HuH-7 (cell line): ENCODE data around the gene ZDHHC19.
"Not testable (repeated sequence)": the region's sequence is repeated elsewhere in the genome, so short reads cannot be mapped to it uniquely, and the experiment has no call there.

Experiments
- DNase-seq: peaks from one replicate; pipeline ENCODE4 v3.0.0; 2011; ENCODE audit warnings: low spot score

The ZDHHC19 gene

DNA sequence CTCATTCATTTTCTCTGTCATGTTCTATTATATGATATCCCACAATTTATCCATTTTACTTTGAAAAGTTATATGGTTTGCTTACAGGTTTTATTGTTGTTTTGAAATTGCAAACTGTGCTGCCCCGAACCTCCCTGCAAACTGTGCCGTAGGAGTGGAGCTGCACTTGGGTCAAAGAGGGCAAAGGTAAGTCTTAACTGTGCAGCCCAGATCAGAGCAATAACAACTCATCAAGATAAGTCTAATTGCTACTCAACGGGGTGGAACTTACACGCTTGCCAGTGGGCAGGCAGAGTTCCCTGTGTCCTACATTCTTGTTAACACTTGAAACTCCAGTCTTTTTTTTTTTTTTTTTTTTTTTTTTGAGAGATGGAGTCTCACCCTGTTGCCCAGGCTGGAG lies 33.2 kb downstream of the ZDHHC19 start:
- DNase-seq, result peak; percentile 66

DNA sequence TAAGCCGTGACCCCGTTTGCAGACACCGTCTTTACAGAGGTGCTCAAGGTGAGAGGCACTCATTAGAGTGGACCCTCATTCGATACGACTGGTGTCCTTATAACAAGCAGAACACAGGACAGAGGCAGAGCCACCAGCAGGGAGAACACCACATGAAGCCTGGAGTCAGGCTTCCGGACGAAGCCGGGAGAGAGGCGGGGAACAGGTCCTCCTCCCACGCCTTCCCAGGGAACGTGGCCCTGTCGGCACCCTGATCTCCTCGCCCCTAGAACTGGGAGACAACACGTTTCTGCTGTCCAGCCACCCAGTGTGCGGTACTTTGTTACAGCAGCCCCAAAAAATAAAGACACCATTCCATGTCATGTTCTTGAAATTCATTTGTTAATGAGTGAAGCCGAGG lies 33.6 kb downstream of the ZDHHC19 start:
- no peak for DNase-seq

DNA sequence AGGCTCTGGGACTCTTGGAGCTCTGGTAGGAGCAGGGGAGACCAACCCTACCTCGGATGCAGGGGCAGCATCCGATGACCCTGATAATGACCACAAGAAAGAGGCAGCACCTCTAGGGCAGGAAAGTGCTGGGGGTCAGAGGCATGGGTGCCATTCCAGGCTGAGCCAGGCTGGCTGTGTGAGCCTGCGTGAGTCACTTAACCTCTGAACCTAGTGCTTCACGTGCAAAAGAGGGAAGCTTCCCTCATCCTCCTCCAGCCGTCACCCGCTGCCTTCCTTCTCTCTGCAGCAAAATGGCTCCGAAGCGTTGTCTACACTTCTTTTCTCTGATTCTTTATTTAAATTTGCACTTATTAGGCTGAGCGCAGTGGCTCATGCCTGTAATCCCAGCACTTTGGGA lies 35.5 kb downstream of the ZDHHC19 start:
- no peak for DNase-seq

DNA sequence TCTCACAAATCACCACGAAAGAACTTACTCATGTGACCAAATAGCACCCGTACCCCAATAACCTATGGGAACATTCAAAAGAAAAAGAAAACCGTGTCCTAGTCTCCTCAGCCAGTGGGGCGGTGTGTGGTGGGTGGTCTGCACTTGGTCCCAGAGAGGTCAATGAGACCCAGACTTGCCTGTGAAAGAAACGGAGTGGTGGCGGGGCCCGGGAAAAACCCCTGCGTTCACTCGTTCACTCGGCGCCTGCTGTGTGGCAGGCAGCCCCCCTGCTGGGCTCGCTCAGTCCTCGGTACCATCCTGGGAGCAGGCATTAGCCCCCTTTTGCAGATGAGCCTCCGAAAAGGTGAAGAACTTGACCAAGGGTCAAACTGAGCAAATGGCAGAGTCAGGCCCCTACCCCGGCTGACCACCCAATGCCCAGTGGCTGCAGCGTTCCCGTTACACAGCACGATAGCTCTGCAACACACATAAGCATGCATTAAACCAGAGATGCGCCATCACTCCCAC lies 36.0 kb downstream of the ZDHHC19 start:
- no peak for DNase-seq

DNA sequence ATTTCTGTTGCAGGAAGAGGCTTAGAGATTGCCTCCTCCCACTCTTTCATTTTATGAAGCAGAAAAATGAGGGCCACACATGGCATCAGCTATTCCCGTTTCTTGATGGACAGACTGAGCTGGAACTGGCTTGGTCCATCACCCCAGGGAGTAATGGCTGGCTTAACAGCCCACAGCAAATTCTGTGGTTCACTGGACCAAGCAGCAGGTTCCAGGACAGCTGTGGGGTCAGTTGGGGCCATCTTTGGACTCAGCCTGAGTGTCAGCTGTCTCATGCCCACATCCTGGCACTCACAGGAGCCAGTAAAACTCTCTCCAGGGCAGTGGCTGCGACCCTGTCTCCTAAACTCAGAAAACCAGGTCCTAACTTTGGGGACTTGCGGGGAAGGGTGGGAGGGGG lies 36.5 kb downstream of the ZDHHC19 start:
- no peak for DNase-seq

DNA sequence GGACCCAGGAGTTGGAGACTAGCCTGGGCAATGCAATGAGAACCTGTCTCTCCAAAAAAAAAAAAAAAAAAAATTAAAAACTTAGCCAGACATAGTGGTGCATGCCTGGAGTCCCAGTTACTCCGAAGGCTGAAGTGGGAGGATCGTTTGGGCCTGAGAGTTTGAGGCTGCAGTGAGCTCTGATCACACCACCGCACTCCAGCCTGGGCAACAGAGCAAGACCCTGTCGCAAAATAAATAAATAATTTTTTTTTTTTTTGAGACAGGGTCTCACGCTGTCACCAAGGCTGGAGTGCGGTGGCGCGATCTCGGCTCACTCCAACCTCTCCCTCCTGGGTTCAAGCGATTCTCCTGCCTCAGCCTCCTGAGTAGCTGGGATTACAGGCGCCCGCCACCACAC lies 40.9 kb downstream of the ZDHHC19 start:
- DNase-seq, result not testable (repeated sequence)

DNA sequence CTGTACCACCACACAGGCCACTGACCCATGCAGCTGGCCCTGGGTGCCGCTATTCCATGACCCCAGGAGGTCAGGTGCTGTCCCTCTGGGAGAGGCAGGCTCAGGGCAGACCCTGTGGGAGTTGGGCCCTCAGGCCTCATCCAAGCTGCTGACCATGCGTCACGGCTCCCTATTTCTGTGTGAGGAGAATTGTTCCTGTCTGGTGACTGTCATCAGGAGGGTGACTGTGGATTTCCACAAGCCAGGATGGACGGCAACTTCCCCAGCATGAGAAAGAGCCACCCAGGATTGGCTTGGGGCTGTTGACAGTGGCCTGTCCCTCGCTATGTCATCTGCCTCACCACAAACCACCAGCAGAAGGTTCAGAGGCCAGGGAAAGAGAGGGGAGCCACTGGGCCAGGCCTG lies 41.4 kb downstream of the ZDHHC19 start:
- DNase-seq, result no peak

DNA sequence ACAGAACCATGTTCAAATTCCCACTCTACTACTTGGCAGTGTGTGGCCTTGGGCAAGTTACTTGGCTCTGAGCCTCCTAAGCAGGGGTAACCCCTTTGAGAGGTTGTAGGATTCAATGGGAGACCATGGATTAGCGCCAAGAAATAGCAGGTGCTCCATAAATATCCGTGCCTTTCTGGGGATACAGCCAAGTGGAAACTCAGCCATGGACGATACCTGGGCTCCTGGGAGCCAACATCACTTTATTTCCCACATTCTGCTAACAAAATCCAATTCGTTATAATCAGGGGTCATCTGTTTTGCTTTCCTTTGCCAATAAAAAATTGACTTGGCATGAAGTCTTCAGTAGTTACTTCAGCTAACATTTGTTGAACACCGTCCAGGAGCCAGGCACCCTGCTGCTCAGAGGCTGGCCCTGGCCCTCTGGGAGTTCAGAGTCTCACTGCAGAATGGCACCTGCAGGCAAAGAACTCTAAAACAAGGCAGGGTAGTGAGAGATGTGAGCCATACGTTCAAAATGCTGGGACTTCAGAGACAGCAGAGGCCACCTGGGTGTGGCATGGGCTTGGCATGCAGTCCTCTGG lies 42.3 kb downstream of the ZDHHC19 start:
- DNase-seq, result no peak

DNA sequence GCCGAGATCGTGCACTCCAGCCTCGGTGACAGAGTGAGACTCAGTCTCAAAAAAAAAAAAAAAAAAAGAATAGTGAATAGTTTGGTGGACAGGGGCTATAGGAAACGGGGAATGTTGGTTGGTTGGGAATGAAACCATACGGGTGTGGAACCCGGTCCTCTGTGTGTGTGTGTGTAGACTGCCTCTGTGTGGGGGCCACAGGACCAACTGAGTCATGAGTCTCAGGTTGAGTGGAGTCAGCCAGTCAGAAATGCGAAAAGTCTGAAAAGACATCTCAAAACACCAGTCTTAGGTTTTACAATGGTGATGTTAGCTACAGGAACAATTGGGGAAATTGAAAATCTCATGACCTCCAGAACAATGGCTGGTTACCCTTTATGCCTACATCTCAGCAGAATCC lies 44.5 kb downstream of the ZDHHC19 start:
- DNase-seq, result no peak

DNA sequence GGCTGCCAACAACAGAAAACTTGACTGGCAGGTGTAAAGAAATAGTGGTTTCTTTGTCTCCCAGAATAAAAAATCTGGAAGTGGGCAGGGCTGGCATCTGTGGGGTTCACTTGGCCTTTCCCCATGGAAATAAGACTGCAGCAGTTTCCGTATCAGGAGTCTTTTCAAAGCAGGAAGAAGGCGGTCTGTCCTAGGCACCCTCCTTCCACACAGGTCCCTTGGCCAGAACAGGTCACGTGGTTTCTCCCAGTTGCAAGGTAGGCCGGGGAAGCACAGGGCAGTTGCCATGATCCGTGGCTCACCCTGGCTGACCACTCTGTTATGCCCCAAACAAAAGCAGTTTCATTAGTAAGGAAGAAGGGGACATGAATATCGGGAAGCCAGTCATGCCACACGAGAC lies 45.4 kb downstream of the ZDHHC19 start:
- no peak for DNase-seq

DNA sequence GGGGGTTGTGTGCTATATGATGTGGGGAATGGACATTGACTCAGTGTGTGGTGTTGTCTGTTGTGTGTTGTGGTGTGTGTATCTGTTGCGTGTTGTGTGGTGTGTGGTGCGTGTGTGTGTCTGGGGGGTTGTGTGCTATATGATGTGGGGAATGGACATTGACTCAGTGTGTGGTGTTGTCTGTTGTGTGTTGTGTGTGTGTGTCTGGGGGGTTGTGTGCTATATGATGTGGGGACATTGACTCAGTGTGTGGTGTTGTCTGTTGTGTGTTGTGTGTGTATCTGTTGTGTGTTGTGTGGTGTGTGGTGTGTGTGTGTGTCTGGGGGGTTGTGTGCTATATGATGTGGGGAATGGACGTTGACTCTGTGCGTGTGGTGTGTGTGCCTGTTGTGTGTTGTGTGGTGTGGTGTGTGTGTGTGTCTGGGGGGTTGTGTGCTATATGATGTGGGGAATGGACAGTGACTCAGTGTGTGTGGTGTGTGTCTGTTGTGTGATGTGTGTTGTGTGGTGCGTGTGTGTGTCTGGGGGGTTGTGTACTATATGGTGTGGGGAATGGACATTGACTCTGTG lies 46.1 kb downstream of the ZDHHC19 start:
- DNase-seq, result not testable (repeated sequence)

DNA sequence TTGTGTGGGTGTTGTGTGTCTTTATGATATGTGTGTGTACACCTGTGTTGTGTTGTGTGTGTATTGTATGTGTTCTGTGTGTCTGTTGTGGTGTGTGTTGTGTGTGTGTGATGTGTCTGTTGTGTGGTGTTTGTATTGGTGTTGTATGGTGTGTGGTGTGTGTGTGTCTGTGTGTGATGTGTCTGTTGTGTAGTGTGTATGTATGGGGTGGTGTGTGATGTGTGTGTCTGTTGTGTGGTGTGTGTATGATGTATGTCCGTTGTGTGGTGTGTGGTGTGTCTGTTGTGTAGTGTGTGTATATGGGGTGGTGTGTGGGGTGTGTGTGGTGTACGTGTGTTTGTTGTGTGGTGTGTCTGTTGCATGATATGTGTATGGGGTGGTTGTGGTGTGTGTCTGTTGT lies 46.6 kb downstream of the ZDHHC19 start:
- no peak for DNase-seq

DNA sequence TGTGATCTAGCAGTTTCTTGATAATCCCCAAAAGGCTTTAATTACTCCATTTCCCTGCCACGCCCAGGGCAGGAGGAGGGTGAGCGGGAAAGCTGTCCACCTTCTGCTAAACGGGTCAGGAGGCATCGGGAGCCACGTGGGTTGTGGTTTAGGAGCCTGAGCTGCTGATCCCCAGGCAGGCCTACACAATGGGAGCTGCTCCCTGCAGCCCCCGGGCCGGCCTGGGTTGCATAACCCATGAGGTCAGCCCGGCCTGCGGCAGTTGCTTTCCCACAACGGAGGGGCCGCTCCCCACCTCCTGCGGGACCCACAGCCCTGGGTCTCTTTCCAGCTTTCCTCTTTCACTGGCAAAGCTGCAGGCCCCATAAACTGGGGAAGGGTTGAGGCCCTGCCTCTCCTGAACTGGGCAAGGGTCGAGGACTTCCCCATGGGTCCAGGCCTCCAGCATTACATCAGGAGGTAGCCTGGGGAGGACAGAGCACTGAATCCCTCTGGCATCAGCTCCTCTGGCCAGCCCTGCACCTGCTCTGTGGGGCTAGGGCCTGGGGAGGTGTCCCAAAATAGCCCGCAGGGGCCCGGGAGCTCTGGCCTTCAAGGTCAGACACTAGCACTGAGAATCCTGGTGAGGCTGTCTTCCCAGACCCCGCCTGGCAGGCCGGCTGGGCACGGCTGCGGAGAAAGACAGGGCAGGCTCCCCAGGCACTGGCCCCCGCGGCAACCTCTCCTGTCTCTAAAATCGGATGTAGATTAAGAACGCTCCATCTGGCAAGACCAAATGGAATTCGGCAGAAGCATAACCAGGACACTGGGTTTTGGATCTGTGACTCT lies 47.3 kb downstream of the ZDHHC19 start:
- DNase-seq, result peak; percentile 80

DNA sequence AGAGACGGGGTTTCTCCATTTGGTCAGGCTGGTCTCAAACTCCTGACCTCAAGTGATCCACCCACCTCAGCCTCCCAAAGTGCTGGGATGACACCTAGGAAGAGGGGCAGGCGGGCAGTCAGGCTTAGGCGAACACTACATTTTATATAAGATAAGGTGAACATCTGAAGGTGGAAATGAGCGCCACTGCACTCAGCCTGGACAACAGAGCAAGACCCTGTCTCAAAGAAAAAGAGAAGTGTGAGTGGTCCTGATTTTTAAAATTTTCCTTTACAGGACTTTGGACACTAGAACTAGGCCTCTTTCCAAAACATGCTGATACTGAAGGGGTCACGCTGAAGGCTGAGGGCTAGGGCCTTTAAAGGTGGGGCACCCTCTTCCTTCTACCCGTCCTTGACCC lies 48.0 kb downstream of the ZDHHC19 start:
- DNase-seq, result no peak

DNA sequence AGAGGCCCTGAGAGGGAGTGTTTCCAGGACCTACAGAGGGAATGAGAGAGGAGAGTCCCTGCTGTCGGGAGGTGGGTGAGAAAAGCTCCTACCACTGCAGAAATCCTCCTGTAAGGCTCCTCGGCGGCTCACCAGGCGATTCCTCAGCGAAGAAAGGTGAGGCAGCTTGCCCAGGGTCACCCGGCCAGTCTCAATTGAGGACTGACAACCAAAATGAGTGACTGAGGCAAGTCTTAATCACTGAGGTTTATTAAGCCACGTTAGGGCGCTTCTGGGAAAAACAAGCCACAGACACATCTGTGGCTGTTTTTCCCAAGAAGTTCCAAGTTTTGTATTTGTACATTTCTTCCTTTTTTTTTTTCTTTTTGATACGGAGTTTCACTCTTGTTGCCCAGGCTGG lies 48.5 kb downstream of the ZDHHC19 start:
- no peak for DNase-seq

DNA sequence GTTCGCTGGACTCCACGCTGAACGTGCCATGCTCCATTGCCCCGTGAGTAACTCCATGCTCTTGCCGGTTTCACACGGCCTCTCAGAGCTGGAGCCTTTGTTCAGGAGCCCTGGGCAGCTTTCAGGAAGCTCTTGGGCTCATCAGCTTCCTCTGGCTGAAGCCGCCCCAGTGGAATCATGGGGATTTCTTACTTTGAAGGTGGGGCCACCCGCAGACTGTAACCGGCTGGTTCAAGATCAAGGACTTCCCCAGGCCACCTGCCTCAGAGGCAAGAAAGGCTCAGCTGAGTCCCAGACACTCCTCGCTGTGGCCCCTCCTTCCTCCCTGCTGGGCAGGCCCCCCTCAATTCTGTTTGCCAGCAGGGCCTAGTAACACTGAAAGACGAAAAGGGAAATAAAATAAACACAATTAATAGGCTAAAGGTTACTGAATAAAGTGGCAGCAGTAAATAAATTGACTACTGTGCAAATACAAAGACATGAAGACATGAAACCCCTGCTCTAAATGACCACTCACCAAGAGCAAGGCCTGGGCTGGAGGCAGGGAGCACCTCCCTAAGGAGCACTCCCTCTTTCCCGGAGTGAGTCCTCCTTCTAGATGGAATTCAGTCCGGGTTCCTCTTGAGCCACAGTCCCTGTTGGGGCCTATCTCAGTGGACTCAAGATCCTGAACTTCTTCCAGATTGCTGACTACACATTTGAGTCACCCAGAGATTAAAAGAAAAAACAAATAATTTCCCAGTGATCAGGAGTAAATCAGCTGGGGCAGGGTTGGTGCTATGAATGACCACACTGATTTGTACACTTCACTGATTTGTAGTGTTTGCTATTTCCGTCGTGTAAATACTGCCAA lies 51.0 kb downstream of the ZDHHC19 start:
- DNase-seq, result no peak

DNA sequence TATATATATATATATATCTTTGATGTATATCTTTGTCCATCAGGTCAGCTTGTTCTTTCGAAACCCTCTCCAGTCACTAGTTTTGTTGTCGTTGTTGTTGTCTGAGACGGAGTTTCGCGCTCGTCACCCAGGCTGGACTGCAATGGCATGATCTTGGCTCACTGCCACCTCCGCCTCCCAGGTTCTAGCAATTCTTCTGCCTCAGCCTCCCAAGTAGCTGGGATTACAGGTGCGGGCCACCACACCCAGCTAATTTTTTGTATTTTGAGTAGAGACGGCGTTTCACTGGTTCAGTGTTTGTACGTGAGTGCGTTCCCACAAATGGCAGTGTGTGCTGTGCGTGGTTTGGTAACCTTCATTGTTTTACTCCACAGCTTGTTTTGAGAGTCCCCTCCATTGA lies 51.7 kb downstream of the ZDHHC19 start:
- DNase-seq, result no peak

DNA sequence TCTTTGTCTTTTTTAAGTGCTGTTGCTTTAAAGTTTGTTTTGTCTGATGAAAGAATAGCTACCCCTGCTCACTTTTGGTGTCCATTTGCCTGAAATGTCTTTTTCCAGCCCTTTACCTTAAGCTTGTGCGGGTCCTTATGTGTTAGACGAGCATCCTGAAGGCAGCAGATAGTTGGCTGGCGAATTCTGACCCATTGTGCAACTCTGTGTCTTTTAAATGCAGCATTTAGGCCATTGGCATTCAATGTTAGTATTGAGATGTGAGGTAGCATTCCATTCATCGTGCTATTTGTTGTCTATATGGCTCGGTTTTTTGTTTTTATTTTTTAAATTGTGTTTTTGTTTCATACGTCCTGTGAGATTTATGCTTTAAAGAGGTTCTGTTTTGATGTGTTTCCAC lies 55.0 kb downstream of the ZDHHC19 start:
- no peak for DNase-seq

DNA sequence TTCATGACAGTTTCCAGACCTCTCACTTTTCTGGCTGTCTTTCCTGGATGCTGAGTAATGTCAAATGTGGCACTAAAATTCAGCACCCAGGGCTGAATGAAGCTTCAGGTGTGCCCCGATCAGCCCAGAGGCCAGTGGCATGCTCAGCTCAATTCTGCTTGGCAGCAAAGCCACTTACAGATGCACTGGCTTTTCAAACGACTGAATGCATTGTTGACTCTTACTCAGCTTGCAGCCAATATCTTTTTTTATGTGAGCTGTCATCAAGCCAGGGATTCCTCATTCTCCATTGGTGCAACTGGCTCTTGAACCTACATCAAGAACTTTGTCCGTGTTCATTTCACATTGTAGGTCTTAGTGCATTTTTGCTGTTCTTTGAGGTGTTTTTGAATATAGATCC lies 60.7 kb downstream of the ZDHHC19 start:
- no peak for DNase-seq

DNA sequence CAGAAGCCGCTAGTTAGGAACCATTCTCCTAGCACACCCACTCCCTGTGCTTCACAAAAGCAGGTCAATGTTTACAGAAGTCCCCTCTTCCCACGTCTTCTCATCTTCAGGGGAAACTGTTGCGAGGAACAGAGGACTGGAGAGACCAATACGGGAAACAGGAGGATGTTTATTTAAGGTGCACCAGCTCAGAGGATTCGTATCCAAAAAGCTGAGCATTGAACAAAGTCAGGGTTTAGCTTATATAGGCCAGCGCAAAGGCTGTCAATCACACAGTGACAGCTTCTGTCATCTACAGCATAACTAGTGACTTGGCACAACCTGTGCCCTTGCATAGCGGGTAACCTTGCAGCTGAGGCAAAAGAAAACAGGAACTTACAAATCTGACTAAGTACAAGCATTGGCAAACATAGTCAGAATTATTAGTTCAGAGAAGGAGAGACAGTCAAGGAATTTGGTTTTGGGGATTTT lies 61.3 kb downstream of the ZDHHC19 start:
- DNase-seq, result no peak

DNA sequence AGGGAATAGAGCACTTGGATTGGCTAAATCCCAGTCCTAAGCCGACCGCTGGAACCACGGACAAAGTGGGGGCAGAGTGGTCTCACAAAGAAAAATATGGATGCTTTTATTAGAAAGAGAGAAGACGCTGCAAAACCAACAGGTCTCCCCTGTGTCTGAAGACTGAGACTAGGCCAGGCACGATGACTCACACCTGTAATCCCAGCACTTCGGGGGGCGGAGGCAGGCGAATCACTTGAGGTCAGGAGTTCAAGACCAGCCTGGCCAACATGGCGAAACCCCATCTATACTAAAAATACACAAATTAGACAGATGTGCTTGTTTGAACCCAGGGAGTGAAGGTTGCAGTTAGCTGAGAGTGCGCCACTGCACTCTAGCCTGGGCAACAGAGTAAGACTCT lies 61.8 kb downstream of the ZDHHC19 start:
- DNase-seq, result no peak
